IPS-20b (cell line): Measurements from ENCODE around the gene MARK2.

Experiments used
- H3K27ac ChIP-seq: one replicate; pipeline ENCODE4 v1.5.1; 2013; ENCODE audit warnings: low read length
- H3K27me3 ChIP-seq: 2 replicates; pipeline ENCODE4 v1.6.1; 2013; ENCODE audit warnings: mild to moderate bottlenecking, low read length, inconsistent platforms; ENCODE audit not compliant: insufficient read depth
- H3K36me3 ChIP-seq: 2 replicates; pipeline ENCODE4 v1.6.1; 2013; ENCODE audit warnings: low read depth, mild to moderate bottlenecking, inconsistent platforms, low read length, moderate library complexity; ENCODE audit not compliant: insufficient read depth
- H3K4me1 ChIP-seq: 2 replicates; pipeline ENCODE4 v1.6.1; 2013; ENCODE audit warnings: mild to moderate bottlenecking, control low read depth, inconsistent platforms, low read length, moderate library complexity; ENCODE audit not compliant: insufficient read depth
- H3K4me3 ChIP-seq: 2 replicates; pipeline ENCODE4 v1.5.1; 2013; ENCODE audit warnings: mild to moderate bottlenecking, low read length, inconsistent platforms
- H3K9ac ChIP-seq: 2 replicates; pipeline ENCODE4 v1.6.1; 2013; ENCODE audit warnings: low read depth, mild to moderate bottlenecking, inconsistent platforms, low read length, moderate library complexity
- H3K9me3 ChIP-seq: 2 replicates; pipeline ENCODE4 v1.6.1; 2013; ENCODE audit warnings: mild to moderate bottlenecking, low read depth, low read length, inconsistent platforms; ENCODE audit not compliant: insufficient read depth

Gene MARK2

DNA sequence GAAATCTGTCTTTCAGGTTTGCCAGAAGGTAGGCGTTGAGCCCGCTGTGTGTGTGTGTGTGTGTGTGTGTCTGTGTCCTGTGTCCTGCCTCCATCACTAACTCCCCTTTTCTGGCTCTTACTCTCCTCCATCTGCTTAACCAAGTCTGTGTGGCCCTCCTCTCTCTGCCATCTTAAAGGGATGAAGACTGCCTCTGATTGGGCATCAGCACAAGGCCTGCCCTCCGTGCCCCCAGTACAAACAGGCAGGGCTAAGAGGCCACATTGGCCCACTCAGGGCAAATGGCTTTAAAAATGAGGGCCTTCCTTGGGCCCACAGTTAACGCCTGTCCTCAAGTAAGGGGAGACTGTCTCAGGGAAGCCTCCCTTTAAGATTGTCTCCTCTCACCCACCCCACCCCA, 67.2 kb downstream of the MARK2 start:
- no peaks in the 10 kb centered on the region for H3K27me3 ChIP-seq
- H3K9ac ChIP-seq, result no peak overlapping the region
- no peak overlapping the region for H3K27ac ChIP-seq
- no peaks in the 10 kb centered on the region for H3K9me3 ChIP-seq
- peaks cover 62% of the 10 kb centered on the region for H3K36me3 ChIP-seq
- no peak overlapping the region for H3K4me3 ChIP-seq
- H3K4me1 ChIP-seq, result peaks cover 28% of the 10 kb centered on the region; the same call in 1 of the 2 replicates

DNA sequence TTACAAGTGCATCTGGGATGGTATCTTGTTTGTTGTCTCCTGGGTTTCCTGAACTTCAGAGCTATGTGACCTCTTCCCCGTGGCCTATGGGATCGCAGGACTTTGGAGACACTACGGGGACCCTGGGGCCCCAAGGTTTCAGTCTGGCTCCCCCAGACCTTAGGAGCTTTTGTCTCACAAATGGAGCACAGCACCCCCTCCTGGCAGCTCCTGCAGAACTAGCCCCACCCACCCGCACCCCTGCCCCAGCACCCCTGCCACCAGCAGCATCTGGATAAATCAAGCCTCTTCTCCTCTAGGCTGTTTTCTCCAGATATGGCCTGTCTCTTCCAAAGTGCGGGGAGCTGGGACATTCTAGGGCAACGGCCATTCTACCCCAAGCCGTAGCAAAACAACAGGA, 67.7 kb downstream of the MARK2 start:
- Histone ChIP-seq H3K27me3 (no peaks in the 10 kb centered on the region), H3K4me1 (peaks cover 28% of the 10 kb centered on the region; the same call in 1 of the 2 replicates), H3K27ac (no peak overlapping the region), H3K9ac (no peak overlapping the region), H3K36me3 (peaks cover 58% of the 10 kb centered on the region), H3K4me3 (no peak overlapping the region), H3K9me3 (no peaks in the 10 kb centered on the region)

DNA sequence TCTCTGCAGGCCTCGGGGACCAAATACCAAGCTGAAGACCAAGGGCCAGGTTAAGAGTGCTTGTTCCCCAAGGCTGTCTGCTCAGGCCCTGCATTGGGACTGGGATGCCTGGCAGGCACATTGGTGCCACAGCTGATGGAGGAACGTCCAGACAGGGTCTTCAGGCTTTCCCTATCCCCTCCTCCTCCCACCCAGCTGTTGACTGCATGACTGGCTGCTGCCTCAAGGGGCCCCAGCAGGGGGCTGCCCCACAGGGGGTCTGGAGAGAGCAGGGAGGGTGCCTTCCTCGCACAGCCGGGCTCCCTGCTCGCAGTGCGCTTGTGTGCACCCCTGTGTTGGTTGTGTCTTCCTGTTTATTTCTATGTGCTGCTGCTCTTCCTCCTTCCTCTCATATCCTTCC, 68.2 kb downstream of the MARK2 start:
- Histone ChIP-seq H3K9ac (no peak overlapping the region), H3K27me3 (no peaks in the 10 kb centered on the region), H3K4me3 (no peak overlapping the region), H3K27ac (no peak overlapping the region), H3K4me1 (peaks cover 28% of the 10 kb centered on the region; the same call in 1 of the 2 replicates), H3K9me3 (no peaks in the 10 kb centered on the region), H3K36me3 (peaks cover 54% of the 10 kb centered on the region)

DNA sequence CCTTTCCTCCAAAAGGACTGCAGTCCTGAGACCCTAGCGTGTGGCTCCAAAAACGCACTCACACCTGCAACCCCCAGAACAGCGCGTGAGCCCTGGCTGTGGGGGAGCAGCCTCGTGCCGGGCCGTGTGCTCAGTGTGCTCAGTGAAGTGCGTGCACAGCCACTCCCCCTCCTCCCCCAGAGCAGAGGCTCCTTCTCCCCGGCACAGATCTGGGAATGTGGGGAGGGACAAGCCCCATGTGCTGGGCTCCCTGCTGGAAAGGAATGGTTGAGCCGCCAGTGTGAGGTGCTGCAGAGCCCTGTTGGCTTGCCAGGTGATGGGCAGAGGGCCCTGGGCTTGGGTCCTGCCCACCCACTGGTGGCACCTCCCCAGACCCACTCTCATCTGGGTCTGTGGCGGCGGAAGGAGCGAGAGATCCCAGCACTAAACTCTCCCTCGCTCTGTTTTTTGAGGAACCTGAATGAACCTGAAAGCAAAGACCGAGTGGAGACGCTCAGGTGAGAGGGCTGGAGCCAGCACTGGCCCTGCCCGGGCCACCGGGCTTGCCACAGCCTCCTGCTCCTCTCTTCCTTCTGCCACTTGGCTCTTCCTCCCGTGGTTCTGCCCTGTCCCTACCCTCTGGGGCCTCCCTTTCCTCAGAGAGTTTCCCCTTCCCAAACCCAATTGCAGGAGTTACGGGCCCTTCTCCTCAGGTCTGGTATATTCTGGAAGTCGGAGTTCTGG, 69.1 kb downstream of the MARK2 start:
- Histone ChIP-seq H3K27me3 (no peaks in the 10 kb centered on the region), H3K9ac (no peak overlapping the region), H3K9me3 (no peaks in the 10 kb centered on the region), H3K4me1 (peaks cover 28% of the 10 kb centered on the region; the same call in 1 of the 2 replicates), H3K27ac (no peak overlapping the region), H3K4me3 (no peak overlapping the region), H3K36me3 (peaks cover 53% of the 10 kb centered on the region)

DNA sequence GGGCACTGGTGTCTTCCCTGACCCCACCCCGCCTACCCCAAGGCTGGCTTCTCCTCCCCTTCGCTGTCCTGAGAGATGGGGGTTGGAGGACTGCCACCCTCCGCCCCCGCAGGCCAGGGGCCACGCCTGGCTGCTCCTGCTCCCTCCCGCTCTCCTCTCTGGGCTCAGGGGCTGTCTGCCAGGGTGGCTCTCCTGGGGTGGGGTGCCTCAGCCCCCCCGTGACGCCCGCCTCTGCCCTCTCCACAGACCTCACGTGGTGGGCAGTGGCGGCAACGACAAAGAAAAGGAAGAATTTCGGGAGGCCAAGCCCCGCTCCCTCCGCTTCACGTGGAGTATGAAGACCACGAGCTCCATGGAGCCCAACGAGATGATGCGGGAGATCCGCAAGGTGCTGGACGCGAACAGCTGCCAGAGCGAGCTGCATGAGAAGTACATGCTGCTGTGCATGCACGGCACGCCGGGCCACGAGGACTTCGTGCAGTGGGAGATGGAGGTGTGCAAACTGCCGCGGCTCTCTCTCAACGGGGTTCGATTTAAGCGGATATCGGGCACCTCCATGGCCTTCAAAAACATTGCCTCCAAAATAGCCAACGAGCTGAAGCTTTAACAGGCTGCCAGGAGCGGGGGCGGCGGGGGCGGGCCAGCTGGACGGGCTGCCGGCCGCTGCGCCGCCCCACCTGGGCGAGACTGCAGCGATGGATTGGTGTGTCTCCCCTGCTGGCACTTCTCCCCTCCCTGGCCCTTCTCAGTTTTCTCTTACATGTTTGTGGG, 69.9 kb downstream of the MARK2 start:
- H3K36me3 ChIP-seq, result peaks cover 49% of the 10 kb centered on the region
- H3K27ac ChIP-seq, result no peak overlapping the region
- H3K4me3 ChIP-seq, result no peak overlapping the region

DNA sequence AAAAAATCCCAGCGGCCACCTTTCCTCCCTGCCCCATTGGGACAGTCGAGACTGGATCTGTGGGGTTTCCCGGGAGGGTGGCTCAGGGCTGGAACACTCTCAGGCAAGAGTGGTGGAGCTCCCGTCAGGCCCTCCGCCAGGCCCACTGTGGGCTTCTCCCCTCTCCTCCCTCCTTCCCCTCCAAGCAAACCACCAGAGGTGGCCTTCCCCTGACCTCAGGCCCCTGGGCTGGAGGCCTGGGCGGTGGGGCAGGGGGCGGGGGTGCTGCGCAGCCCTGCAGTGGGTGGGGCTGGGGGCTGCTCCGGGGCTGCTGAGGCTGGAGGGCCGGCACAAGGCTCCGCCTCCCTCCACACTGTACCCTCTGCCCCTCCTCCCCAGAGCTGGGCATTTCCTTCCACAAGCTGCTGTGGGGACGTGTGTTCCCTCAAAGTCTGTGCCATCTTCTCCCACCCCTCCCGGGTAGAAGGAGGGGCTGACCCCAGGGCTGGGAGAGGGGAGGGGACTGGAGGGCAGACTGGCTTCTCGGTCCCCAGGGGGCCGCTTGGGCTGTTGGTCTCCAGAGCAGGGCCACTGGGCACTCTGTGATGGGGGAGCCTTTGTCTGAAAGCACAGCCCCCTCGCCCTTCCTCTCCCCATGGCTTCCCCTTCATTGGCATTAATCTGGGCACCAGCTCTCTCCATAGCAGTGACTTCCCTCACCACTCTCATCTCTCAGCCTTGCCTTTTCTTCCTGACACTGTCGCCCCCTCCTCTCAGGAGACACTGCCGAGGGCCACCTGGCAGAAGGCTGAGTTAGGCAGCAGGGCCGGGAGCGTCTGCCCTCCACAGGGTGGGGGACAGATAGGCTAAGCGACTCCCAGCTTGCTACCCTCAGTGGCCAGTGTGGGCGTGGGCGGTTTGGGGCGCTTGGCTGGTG, 70.9 kb downstream of the MARK2 start:
- no peak overlapping the region for H3K27ac ChIP-seq
- no peak overlapping the region; the same call in 1 of the 2 replicates for H3K4me3 ChIP-seq
- no peaks in the 10 kb centered on the region for H3K9me3 ChIP-seq
- peak overlapping the region; percentile 58; the same call in 1 of the 2 replicates for H3K9ac ChIP-seq
- no peaks in the 10 kb centered on the region for H3K27me3 ChIP-seq
- peaks cover 49% of the 10 kb centered on the region for H3K36me3 ChIP-seq
- H3K4me1 ChIP-seq, result peaks cover 28% of the 10 kb centered on the region

More for the DNA sequence above, 69.9 kb downstream of the MARK2 start:
- no peaks in the 10 kb centered on the region for H3K9me3 ChIP-seq
- H3K4me1 ChIP-seq, result peaks cover 28% of the 10 kb centered on the region; the same call in 1 of the 2 replicates
- H3K27me3 ChIP-seq, result no peaks in the 10 kb centered on the region
- H3K9ac ChIP-seq, result no peak overlapping the region

DNA sequence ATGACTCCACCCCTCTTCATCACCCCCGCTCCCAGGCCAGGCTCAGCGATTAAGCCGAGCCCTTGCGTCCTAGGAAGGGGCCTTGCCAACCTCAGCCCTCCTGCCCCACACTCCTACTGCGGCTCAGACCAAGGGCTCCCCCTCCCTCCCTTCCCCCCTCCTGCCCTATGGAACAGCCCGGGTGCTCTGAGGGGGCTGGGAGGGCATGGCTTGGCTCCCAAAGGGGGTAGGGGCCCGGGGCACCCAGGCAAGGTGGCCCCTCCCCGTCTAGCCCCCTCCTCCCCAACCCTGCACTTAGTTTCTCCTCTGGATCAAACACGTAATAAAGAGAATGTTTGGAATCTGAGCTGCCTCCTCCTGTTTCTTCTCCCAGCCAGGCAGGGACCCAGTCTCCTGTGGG, 71.8 kb downstream of the MARK2 start:
- no peak overlapping the region for H3K27ac ChIP-seq
- peaks cover 32% of the 10 kb centered on the region for H3K4me1 ChIP-seq
- H3K9ac ChIP-seq, result no peak overlapping the region
- H3K9me3 ChIP-seq, result no peaks in the 10 kb centered on the region
- H3K4me3 ChIP-seq, result no peak overlapping the region
- peaks cover 47% of the 10 kb centered on the region for H3K36me3 ChIP-seq
- H3K27me3 ChIP-seq, result no peaks in the 10 kb centered on the region

DNA sequence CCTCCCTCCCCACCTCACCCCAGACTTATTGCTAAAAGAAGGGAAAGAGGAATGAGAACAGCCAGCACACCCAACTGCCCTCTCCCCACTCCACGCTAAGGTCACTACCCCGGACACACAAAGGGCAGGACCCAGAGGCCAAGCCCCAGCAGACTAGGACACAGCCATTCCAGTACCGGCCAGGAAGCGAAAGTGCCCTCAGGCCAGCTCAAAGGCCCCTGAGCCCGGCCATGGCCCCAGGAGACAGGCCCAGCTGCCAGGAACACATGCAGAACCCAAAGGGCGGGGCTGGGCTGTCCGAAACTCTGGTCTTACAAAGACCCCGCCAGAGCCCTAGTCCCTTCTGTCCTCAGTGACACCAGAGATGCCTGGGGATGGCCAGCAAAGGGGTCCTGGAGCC, 72.5 kb downstream of the MARK2 start:
- Histone ChIP-seq H3K36me3 (peaks cover 47% of the 10 kb centered on the region), H3K4me1 (peaks cover 32% of the 10 kb centered on the region), H3K4me3 (no peak overlapping the region), H3K27me3 (no peaks in the 10 kb centered on the region), H3K9me3 (no peaks in the 10 kb centered on the region), H3K9ac (no peak overlapping the region), H3K27ac (no peak overlapping the region)

DNA sequence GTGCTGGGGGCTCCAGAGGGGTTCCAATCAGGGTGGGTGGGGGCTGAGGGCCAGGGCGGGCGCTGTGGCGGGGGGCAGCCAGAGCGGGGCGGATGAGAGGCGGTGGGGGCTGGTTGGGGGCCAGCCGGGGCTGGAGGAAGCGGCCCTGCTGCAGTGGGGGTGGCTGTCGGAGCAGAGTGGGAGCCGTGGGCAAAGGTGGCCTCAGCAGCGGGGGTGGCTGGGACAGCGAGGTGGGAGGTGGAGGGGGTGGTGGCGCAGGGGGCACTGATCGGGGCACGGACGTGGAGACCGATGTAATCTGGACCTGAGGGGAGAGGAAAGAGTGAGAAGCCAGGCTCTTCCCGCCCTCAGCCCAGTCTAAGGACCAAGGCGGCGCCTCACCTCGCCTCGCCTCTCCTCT, 73.0 kb downstream of the MARK2 start:
- H3K9me3 ChIP-seq, result no peaks in the 10 kb centered on the region
- H3K27ac ChIP-seq, result no peak overlapping the region
- H3K4me1 ChIP-seq, result peaks cover 32% of the 10 kb centered on the region
- no peaks in the 10 kb centered on the region for H3K27me3 ChIP-seq
- H3K36me3 ChIP-seq, result peaks cover 45% of the 10 kb centered on the region
- no peak overlapping the region for H3K4me3 ChIP-seq
- H3K9ac ChIP-seq, result no peak overlapping the region

DNA sequence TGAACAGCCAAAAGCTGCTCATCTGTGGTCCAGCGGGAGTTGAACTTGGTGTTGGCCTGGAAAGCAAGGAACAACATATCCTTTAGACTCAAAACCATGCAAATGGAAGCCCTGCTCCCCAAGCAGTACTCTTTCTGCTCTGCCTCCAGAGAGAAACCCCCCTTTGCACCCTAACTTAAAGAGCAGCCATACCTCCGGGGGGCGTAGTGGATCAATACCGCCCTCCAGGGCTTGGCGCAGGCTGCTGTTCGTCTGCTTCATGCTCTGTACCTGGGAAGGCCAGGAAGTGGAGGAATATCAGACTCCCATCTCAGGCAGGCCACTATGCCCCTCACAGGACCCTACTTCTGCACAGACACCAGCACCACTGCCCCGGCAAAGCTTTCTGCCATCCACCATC, 73.8 kb downstream of the MARK2 start:
- no peaks in the 10 kb centered on the region for H3K27me3 ChIP-seq
- H3K27ac ChIP-seq, result no peak overlapping the region
- H3K36me3 ChIP-seq, result peaks cover 41% of the 10 kb centered on the region
- H3K4me1 ChIP-seq, result peaks cover 28% of the 10 kb centered on the region
- H3K9me3 ChIP-seq, result no peaks in the 10 kb centered on the region
- no peak overlapping the region for H3K4me3 ChIP-seq
- no peak overlapping the region for H3K9ac ChIP-seq
